ENCODE results near the gene LHX2. TPM values are rescaled to one million over a fixed set of nuclear protein-coding genes. Genes with fewer than 3 reads are reported as not detected.

Gene LHX2, protein sequence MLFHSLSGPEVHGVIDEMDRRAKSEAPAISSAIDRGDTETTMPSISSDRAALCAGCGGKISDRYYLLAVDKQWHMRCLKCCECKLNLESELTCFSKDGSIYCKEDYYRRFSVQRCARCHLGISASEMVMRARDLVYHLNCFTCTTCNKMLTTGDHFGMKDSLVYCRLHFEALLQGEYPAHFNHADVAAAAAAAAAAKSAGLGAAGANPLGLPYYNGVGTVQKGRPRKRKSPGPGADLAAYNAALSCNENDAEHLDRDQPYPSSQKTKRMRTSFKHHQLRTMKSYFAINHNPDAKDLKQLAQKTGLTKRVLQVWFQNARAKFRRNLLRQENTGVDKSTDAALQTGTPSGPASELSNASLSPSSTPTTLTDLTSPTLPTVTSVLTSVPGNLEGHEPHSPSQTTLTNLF
- total RNA-seq: not detected in 2 replicates

DNA sequence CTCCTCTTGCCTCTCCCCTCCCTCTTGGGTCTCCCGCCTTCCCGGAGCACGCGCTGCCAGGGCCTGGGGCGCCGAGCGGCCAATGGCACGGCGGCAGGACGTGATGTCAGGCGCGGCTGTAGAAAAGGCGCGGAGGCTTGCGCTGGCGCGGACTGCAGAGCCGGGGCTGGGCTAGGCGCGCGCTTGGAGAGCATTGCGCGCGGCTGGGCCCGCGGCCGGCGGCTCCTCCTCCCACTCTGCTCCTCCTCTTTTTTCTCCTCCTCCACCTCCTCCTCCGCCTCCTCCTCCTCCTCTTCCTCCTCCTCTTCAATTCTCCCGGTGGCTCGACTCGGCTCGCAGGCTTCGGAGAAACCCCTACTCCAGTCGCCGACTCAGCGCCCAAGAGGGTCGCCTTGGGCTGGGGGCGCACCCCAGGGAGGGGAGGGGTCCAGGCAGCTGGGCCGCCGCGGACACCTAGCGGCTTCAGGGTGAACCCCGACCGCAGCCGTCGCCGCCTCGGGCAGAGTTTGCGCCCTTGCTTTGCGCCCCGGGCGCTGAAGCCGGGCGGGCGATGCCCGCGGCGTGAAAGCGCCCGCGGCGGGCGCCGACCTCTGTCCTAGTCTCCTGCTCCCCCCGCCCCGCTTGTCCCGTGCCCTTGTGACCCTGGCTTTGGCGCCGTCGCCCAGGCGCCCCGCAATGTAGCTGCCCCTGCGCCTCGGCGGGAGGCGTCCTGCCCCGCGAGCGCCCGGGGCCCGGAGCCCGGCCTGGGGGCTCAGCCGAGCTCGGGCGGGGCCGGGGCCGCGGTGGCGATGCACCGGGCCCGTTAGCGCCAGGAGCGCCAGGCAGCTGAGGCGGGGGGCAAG is at the start of gene LHX2:
LHX2 (plus strand) TSS at position 309 of the 842 bp plus-strand sequence. CDS start 581 bp downstream, outside the sequence.
- DNase-seq (ENCODE audit: low read depth): no peak

DNA sequence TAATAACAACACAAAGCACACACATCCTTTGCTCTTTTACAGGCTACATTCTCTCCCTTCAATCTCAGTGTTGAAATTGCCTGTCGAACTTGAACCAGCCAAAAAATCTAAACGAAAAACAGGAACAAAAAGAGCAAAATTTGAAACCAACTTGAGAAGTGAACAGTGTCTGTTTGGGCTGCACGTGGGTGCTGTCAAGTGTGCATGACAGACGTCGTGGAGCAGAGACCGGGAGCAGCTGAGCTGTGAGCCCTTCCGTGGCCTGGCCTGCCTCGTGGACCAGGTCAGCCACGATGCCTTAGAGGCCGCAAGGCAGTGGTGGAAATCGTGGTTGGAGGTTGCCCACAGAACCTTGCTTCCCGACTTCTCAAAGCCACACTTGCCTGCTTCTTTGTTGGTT is 46.8 kb upstream of the LHX2 start:
- no peak overlapping the region for H3K4me3 ChIP-seq (ENCODE audit: low read depth, low read length)
- TF ChIP-seq, protein P1, sequence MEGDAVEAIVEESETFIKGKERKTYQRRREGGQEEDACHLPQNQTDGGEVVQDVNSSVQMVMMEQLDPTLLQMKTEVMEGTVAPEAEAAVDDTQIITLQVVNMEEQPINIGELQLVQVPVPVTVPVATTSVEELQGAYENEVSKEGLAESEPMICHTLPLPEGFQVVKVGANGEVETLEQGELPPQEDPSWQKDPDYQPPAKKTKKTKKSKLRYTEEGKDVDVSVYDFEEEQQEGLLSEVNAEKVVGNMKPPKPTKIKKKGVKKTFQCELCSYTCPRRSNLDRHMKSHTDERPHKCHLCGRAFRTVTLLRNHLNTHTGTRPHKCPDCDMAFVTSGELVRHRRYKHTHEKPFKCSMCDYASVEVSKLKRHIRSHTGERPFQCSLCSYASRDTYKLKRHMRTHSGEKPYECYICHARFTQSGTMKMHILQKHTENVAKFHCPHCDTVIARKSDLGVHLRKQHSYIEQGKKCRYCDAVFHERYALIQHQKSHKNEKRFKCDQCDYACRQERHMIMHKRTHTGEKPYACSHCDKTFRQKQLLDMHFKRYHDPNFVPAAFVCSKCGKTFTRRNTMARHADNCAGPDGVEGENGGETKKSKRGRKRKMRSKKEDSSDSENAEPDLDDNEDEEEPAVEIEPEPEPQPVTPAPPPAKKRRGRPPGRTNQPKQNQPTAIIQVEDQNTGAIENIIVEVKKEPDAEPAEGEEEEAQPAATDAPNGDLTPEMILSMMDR (conservative IDR thresholded peaks at IDR 0.05; ENCODE audit: low read depth, low read length): no peak

More for the DNA sequence above, at the start of gene LHX2:
- TF ChIP-seq, protein P1 (conservative IDR thresholded peaks at IDR 0.05; ENCODE audit: low read depth, low read length): no peak
- peak within 1 kb of the TSS; percentile 37 for H3K4me3 ChIP-seq (ENCODE audit: low read depth, low read length)

DNA sequence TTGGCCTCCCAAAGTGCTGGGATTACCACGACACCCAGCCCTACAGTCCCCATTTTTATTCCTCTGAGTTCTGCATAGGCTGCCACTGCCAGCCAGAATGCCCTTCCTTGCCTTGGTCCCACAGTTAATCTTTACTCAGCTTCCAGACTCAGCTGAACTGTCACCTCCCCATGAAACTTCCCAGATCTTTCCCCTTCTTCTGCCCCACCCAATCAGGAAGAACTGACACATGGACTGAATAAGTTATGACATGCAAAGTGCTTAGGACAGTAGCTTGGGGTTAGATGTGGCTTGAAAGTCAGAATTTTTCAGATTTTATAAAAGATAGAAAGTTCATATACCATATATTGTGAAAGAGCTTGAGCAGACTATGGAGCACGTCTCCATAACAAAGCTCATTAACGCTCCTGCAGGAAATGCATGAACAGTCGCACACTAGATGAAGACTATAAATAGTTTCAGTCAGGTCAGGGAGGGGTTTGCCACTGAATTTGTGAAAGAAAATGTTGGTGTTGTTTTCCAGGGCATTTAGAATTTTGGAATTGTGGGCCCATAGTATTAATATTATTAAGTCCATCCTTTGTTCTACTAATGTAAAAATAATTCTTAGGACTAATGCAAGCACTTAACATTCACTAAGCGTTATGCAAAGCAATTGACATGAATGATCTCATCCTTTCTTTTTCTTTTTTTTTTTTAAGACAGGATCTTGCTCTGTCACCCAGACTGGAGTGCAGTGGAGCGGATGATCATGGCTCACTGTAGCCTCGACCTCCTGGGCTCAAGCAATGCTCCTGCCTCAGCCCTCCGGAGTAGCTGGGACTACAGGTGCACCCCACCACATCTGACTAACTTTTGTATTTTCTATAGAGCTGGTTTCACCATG is 45.5 kb upstream of the LHX2 start:
- no peak for DNase-seq (ENCODE audit: low read depth)

More for the DNA sequence above, 46.8 kb upstream of the LHX2 start:
- DNase-seq (ENCODE audit: low read depth): no peak

DNA sequence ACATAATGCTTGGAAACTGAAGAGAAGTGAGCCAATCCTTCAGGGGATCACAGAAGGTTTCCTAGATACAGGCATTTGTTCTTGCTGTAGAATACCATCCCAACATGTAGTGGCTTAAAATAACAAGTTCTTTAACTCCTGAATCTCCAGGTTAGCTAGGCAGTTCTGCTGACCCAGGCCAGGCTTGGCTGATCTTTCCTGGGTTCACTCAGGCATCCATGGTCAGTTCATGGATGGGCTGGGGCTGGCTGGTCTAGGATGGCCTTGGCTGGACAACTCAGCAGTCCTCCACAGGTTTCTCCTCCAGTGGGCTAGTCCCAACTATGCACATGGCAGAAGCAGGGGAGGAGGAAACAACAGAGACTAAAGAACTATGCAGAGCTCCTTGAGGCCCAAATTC is 44.2 kb upstream of the LHX2 start:
- no peak for DNase-seq (ENCODE audit: low read depth)
- TF ChIP-seq, protein P1 (conservative IDR thresholded peaks at IDR 0.05; ENCODE audit: low read depth, low read length): no peak
- no peak overlapping the region for H3K4me3 ChIP-seq (ENCODE audit: low read depth, low read length)

More for the DNA sequence above, 45.5 kb upstream of the LHX2 start:
- H3K4me3 ChIP-seq (ENCODE audit: low read depth, low read length): no peak overlapping the region
- TF ChIP-seq, protein P1 (conservative IDR thresholded peaks at IDR 0.05; ENCODE audit: low read depth, low read length): no peak

DNA sequence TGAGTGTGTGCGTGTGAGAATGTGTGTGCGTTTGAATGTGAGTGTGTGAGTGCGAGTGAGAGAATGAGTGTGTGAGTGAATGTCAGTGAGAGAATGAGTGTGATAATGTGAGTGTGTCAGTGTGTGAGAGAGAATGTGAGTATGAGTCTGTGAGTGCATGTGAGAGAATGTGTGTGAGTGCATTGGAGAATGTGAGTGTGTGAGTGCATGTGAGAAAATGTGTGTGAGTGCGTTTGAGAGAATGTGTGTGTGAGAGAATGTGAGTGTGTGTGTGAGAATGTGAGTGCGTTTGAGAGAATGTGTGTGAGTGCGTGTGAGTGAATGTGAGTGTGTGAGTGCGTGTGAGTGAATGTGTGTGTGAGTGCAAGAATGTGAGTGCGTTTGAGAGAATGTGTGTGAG is 39.0 kb upstream of the LHX2 start:
- H3K4me3 ChIP-seq (ENCODE audit: low read depth, low read length): no peak overlapping the region
- DNase-seq (ENCODE audit: low read depth): no peak
- TF ChIP-seq, protein P1 (conservative IDR thresholded peaks at IDR 0.05; ENCODE audit: low read depth, low read length): no peak

DNA sequence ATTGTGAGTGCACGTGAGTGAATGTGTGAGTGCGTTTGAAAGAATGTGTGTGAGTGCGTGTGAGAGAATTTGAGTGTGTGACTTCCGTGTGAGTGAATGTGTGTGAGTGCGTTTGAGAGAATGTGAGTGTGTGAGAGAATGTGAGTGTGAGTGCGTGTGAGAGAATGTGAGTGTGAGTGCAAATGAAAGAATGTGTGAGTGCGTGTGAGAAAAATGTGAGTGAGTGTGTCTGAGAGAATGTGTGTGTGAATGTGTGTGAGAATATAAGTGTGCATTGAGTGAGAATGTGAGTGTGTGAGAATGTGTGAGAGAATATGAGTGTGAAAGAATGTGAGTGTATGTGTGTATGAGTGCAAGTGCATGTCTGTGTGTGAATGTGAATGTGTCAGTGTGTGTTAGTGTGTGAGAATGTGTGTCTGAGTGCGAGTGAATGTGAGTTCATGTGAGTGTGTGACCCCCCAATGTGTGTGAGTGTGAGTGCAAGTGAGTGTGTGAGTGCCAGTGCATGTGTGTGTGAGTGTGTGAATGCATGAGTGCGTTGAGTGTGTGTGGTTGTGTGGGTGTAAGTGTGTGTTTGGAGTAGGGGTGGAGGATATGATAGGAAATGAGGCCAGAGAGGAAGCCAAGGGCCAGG is 37.9 kb upstream of the LHX2 start:
- DNase-seq (ENCODE audit: low read depth): no peak
- no peak overlapping the region for H3K4me3 ChIP-seq (ENCODE audit: low read depth, low read length)
- TF ChIP-seq, protein P1 (conservative IDR thresholded peaks at IDR 0.05; ENCODE audit: low read depth, low read length): no peak
